IMR-90 (cell line): ENCODE data around the gene UBE3A. TPM values are rescaled to one million over a fixed set of nuclear protein-coding genes. Genes with fewer than 3 reads are reported as not detected.

Experiments used
- ATAC-seq: fragments of 200-7000 bp; cut with Tn5 transposase; 2 replicates; pipeline ENCODE4 v1.9.1; 2020; ENCODE audit warnings: low read depth, mild to moderate bottlenecking, moderate library complexity
- BruUV-seq: library from RNA; stranded (reverse); fragments of 400-500 nt; replicated peaks from 2 replicates; lab custom pipeline; 2021; lab: Mats Ljungman, UMichigan
- CTCF ChIA-PET: fragments of 300-600 bp; formaldehyde crosslinking; extraction: SDS; loops from one replicate; lab custom pipeline; 2021; ENCODE audit warnings: antibody characterized with exemption; lab: Yijun Ruan, JAX
- POLR2A ChIA-PET: fragments of 300-600 bp; sonication (Branson Sonifier 250); formaldehyde crosslinking; loops from one replicate; lab custom pipeline; 2022; ENCODE audit warnings: antibody characterized with exemption; ENCODE audit not compliant: unreplicated experiment; lab: Charles Lee
- DNase-seq: peaks from one replicate; pipeline ENCODE4 v3.0.0; 2013
- H2AFZ ChIP-seq: replicated peaks from 2 replicates; pipeline ENCODE3; 2013; ENCODE audit warnings: low read length, mild to moderate bottlenecking; ENCODE audit not compliant: poor library complexity
- H2AK5ac ChIP-seq: 2 replicates; pipeline ENCODE4 v1.6.1; 2013; ENCODE audit warnings: low read depth, low read length, inconsistent platforms
- H2AK9ac ChIP-seq: replicated peaks from 2 replicates; pipeline ENCODE3; 2013; ENCODE audit warnings: mild to moderate bottlenecking, low read depth, low read length, moderate library complexity; ENCODE audit not compliant: poor library complexity
- H2BK120ac ChIP-seq: 2 replicates; pipeline ENCODE4 v1.6.1; 2013; ENCODE audit warnings: low read depth, low read length, inconsistent platforms
- H2BK15ac ChIP-seq: 3 replicates; pipeline ENCODE4 v1.6.1; 2013; ENCODE audit warnings: low read depth, low read length, inconsistent platforms
- H2BK20ac ChIP-seq: 2 replicates; pipeline ENCODE4 v1.6.1; 2013; ENCODE audit warnings: low read depth, mild to moderate bottlenecking, inconsistent platforms, low read length, moderate library complexity
- H2BK5ac ChIP-seq: 2 replicates; pipeline ENCODE4 v1.6.1; 2013; ENCODE audit warnings: mild to moderate bottlenecking, low read depth, low read length, inconsistent platforms; ENCODE audit not compliant: poor library complexity, severe bottlenecking
- H3K14ac ChIP-seq: replicated peaks from 2 replicates; pipeline ENCODE4 v1.6.1; 2013; ENCODE audit warnings: low read depth, low read length, inconsistent platforms
- H3K18ac ChIP-seq: 2 replicates; pipeline ENCODE4 v1.6.1; 2013; ENCODE audit warnings: low read depth, low read length, control low read depth
- H3K23ac ChIP-seq: 2 replicates; pipeline ENCODE4 v1.6.1; 2013; ENCODE audit warnings: low read depth, low read length, inconsistent platforms
- H3K27ac ChIP-seq: 2 replicates; pipeline ENCODE4 v1.5.1; 2013; ENCODE audit warnings: mild to moderate bottlenecking, control low read depth, low read length; ENCODE audit not compliant: insufficient read depth
- H3K27me3 ChIP-seq: 2 replicates; pipeline ENCODE4 v1.6.1; 2013; ENCODE audit warnings: low read length; ENCODE audit not compliant: control insufficient read depth, insufficient read depth
- H3K36me3 ChIP-seq: 2 replicates; pipeline ENCODE4 v1.6.1; 2013; ENCODE audit warnings: low read length, mixed read lengths; ENCODE audit not compliant: control insufficient read depth, insufficient read depth
- H3K4ac ChIP-seq: 2 replicates; pipeline ENCODE4 v1.6.1; 2013; ENCODE audit warnings: low read depth, low read length, inconsistent platforms
- H3K4me1 ChIP-seq: 2 replicates; pipeline ENCODE4 v1.6.1; 2013; ENCODE audit warnings: low read length, mixed read lengths; ENCODE audit not compliant: control insufficient read depth, insufficient read depth
- H3K4me2 ChIP-seq: 2 replicates; pipeline ENCODE4 v1.6.1; 2013; ENCODE audit warnings: low read depth, mild to moderate bottlenecking, control low read depth, low read length, moderate library complexity
- H3K4me3 ChIP-seq: 2 replicates; pipeline ENCODE4 v1.5.1; 2013; ENCODE audit warnings: low read depth, mild to moderate bottlenecking, control low read depth, low read length, moderate library complexity; ENCODE audit not compliant: insufficient read depth
- H3K56ac ChIP-seq: 2 replicates; pipeline ENCODE4 v1.6.1; 2013; ENCODE audit warnings: low read length, inconsistent platforms; ENCODE audit not compliant: insufficient read depth; ENCODE audit errors: extremely low read depth
- H3K79me1 ChIP-seq, 2 experiments: 2 replicates each; pipeline ENCODE4 v1.6.1; 2013; ENCODE audit warnings: low read length in 2 of 2, inconsistent platforms in 1 of 2, low read depth in 1 of 2
- H3K9ac ChIP-seq: 2 replicates; pipeline ENCODE4 v1.6.1; 2013; ENCODE audit warnings: low read depth, low read length, control low read depth
- H3K9me1 ChIP-seq: 2 replicates; pipeline ENCODE4 v1.6.1; 2013; ENCODE audit warnings: low read length, inconsistent platforms; ENCODE audit not compliant: insufficient read depth
- H3K9me3 ChIP-seq: 2 replicates; pipeline ENCODE4 v1.6.1; 2013; ENCODE audit warnings: low read length; ENCODE audit not compliant: control insufficient read depth, insufficient read depth
- H4K20me1 ChIP-seq: 2 replicates; pipeline ENCODE4 v1.6.1; 2013; ENCODE audit warnings: low read length, inconsistent platforms; ENCODE audit not compliant: insufficient read depth
- H4K5ac ChIP-seq: 2 replicates; pipeline ENCODE4 v1.6.1; 2013; ENCODE audit warnings: mild to moderate bottlenecking, low read depth, low read length, control low read depth
- H4K8ac ChIP-seq, 2 experiments: 2 replicates each; pipeline ENCODE4 v1.6.1; 2013; ENCODE audit warnings: low read depth in 2 of 2, low read length in 2 of 2, control low read depth in 1 of 2, inconsistent platforms in 1 of 2
- H4K91ac ChIP-seq: 2 replicates; pipeline ENCODE4 v1.6.1; 2013; ENCODE audit warnings: low read depth, low read length, inconsistent platforms; ENCODE audit not compliant: insufficient read depth
- CHD1 ChIP-seq: IDR thresholded peaks from 2 replicates; pipeline ENCODE4 v1.6.1; 2012; ENCODE audit warnings: low read depth, low read length, improper control_type of control experiment
- FOS ChIP-seq: fragments of 150-350 bp; IDR thresholded peaks from 2 replicates; pipeline ENCODE4 v1.6.1; 2016; ENCODE audit warnings: low read depth, low read length
- MAFK ChIP-seq: IDR thresholded peaks from 2 replicates; pipeline ENCODE4 v1.6.1; 2012; ENCODE audit warnings: low read depth, low read length, improper control_type of control experiment
- MXI1 ChIP-seq: IDR thresholded peaks from 2 replicates; pipeline ENCODE4 v1.6.1; 2012; ENCODE audit warnings: low read depth, mild to moderate bottlenecking, low read length, moderate library complexity, borderline replicate concordance
- NFE2L2 ChIP-seq: fragments of 150-350 bp; IDR thresholded peaks from 2 replicates; pipeline ENCODE4 v1.6.1; 2016; ENCODE audit warnings: low read depth, mild to moderate bottlenecking, low read length
- RFX5 ChIP-seq: IDR thresholded peaks from 2 replicates; pipeline ENCODE4 v1.8.0; 2012; ENCODE audit warnings: low read depth, mild to moderate bottlenecking, low read length, moderate library complexity
- WGBS, 2 experiments: methylation state at CpG; one replicate each; pipeline versions ENCODE4 v1.1.5 to v1.1.7; 2013; ENCODE audit warnings: missing lambda C conversion rate in 2 of 2; ENCODE audit not compliant: insufficient read length in 1 of 2; ENCODE audit errors: extremely low coverage in 2 of 2; 5-methylcytosine and 5-hydroxymethylcytosine counted together
- dilution Hi-C: fragments of 300-500 bp; cut with HindIII; formaldehyde crosslinking; loops from one replicate; pipeline ENCODE4 v1.14.3; 2018; ENCODE audit warnings: low sequenced_read_pairs; ENCODE audit not compliant: unreplicated experiment
- in situ Hi-C: fragments of 300-500 bp; cut with MboI; formaldehyde crosslinking; loops from 3 replicates; pipeline ENCODE4 v1.14.3; 2019; ENCODE audit warnings: low sequenced_read_pairs, inconsistent platforms, mixed read lengths
- intact Hi-C: fragments of 100-400 bp; cut with micrococcal nuclease; formaldehyde crosslinking; loops from 2 replicates; pipeline ENCODE4 v1.10.0; 2022
- polyA plus RNA-seq, 3 experiments: library from polyadenylated mRNA; depleted of rRNA; stranded (reverse); fragments of >200 nt; gene quantifications; 2 replicates each; pipeline ENCODE4 v1.2.3, GENCODE V29; 2012; ENCODE audit warnings: low replicate concordance in 1 of 3
- total RNA-seq: library from RNA; depleted of rRNA; stranded (reverse); fragments of >200 nt; gene quantifications from 2 replicates; pipeline ENCODE4 v1.2.3, GENCODE V29; 2012
- TF ChIP-seq, protein P1 (sequence below): fragments of 150-350 bp; IDR thresholded peaks from 2 replicates; pipeline ENCODE4 v1.6.1; 2016; ENCODE audit warnings: low read depth, mild to moderate bottlenecking, low read length, moderate library complexity, borderline replicate concordance
- TF ChIP-seq, protein P2 (sequence below): fragments of 150-350 bp; IDR thresholded peaks from 2 replicates; pipeline ENCODE4 v1.6.1; 2017; ENCODE audit warnings: mild to moderate bottlenecking, antibody characterized with exemption, low read length, low read depth

UBE3A gene
- total and polyA plus RNA-seq, 2 of the 4 experiments (the other 2 are of a cell fraction) = 19.3 to 53.2 TPM

DNA sequence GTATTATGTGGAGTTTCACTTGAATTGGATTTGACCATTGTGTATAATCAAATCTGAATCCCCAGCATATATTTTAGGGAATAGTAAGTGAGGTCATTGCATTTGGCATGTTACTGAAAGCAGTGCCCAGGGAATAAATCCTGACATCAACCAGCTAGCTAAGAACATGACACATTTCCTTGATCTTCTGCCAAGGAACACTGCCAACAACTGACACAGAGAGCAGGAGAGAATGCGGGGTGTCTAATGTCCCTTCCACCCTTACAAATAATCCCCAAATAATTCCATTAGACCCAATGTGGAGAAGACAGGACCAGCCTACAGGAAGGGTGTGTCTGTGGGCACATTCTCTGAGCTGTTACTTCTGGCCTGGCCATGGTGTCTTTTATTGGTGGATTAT is 30.6 kb upstream of the UBE3A start:
- no peaks in the 10 kb centered on the region for H3K9me1 ChIP-seq
- H4K5ac ChIP-seq = no peak overlapping the region
- H2AK5ac ChIP-seq = no peak overlapping the region
- no peak overlapping the region for H3K23ac ChIP-seq
- H3K4me1 ChIP-seq = no peaks in the 10 kb centered on the region
- 0 out of 2 replicates have a peak, but pooled peaks cover 2% of the 10 kb centered on the region for H3K9me3 ChIP-seq
- CTCF ChIA-PET = interaction anchor here (0.7 kb wide), 1 partner anchor 17 kb away, joined by 3 read pairs; no protein-coding TSS in a partner anchor
- no peak overlapping the region for H2AK9ac ChIP-seq
- no peak overlapping the region for H3K27ac ChIP-seq
- H2BK15ac ChIP-seq = no peak overlapping the region
- no peak overlapping the region for H3K4me2 ChIP-seq
- no peak overlapping the region for H2AFZ ChIP-seq
- H2BK120ac ChIP-seq = no peak overlapping the region
- H3K18ac ChIP-seq = no peak overlapping the region
- dilution Hi-C loops (no loop called here), intact Hi-C loops (no loop called here), in situ Hi-C loops (no loop called here)
- H4K91ac ChIP-seq = no peak overlapping the region
- POLR2A ChIA-PET = no interaction called here
- no CpG with 5 or more reads among the region's 1 CpG for WGBS, 2 experiments
- H3K4ac ChIP-seq = no peak overlapping the region
- H3K9ac ChIP-seq = no peak overlapping the region
- no peak overlapping the region for H4K8ac ChIP-seq
- TF ChIP-seq MAFK (no peak), RFX5 (no peak), MXI1 (no peak), FOS (no peak), CHD1 (no peak), NFE2L2 (no peak)
- TF ChIP-seq, protein P1, sequence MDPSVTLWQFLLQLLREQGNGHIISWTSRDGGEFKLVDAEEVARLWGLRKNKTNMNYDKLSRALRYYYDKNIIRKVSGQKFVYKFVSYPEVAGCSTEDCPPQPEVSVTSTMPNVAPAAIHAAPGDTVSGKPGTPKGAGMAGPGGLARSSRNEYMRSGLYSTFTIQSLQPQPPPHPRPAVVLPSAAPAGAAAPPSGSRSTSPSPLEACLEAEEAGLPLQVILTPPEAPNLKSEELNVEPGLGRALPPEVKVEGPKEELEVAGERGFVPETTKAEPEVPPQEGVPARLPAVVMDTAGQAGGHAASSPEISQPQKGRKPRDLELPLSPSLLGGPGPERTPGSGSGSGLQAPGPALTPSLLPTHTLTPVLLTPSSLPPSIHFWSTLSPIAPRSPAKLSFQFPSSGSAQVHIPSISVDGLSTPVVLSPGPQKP = no peak
- TF ChIP-seq, protein P2, sequence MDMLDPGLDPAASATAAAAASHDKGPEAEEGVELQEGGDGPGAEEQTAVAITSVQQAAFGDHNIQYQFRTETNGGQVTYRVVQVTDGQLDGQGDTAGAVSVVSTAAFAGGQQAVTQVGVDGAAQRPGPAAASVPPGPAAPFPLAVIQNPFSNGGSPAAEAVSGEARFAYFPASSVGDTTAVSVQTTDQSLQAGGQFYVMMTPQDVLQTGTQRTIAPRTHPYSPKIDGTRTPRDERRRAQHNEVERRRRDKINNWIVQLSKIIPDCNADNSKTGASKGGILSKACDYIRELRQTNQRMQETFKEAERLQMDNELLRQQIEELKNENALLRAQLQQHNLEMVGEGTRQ = no peak
- no peak overlapping the region for H3K14ac ChIP-seq
- no peak overlapping the region for H3K56ac ChIP-seq
- no peaks in the 10 kb centered on the region for H4K20me1 ChIP-seq
- no peak for ATAC-seq
- BruUV-seq = no TSS peak
- no peaks in the 10 kb centered on the region for H3K79me1 ChIP-seq
- no peak overlapping the region for H2BK5ac ChIP-seq
- H3K36me3 ChIP-seq = no peaks in the 10 kb centered on the region
- H3K27me3 ChIP-seq = no peaks in the 10 kb centered on the region
- H3K4me3 ChIP-seq = no peak overlapping the region
- no peak for DNase-seq
- H2BK20ac ChIP-seq = no peak overlapping the region
